ENCODE data around the gene RABL3. TPM values are rescaled to one million over a fixed set of nuclear protein-coding genes. Genes with fewer than 3 reads are reported as not detected.

The RABL3 gene
- total RNA-seq, 1 donor from 2014 or later, result 12.6 TPM

DNA sequence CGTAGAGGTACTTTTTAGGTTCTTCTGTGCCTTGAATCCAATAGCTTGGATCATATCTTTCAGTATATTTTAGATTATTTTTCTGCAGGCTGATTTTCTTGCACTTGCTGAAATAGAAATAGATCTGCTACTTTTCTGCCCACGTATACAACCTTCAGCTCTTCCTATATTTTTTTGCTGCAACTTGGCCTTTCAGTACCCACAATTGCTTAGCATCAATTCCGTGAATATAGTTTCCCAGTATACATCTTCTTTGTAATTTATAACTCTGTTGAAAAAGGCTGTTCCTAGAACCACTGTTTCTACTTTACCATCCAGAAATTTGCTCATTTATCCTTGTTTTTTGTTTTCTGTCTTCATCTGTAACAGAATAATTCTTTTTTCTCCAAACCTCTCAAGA lies 36.5 kb upstream of the RABL3 start:
- Mint-ChIP-seq H3K27ac (ENCODE audit: unreplicated experiment) (no peak overlapping the region), H3K27me3 (ENCODE audit: unreplicated experiment) (peaks cover 2% of the 10 kb centered on the region), H3K4me3 (ENCODE audit: unreplicated experiment) (no peak overlapping the region), H3K9me3 (ENCODE audit: unreplicated experiment) (no peaks in the 10 kb centered on the region), H3K4me1 (ENCODE audit: low read depth, unreplicated experiment) (peaks cover 4% of the 10 kb centered on the region), H3K36me3 (ENCODE audit: unreplicated experiment) (peaks cover 5% of the 10 kb centered on the region)
- no peak for DNase-seq
- TF ChIP-seq, protein P1, sequence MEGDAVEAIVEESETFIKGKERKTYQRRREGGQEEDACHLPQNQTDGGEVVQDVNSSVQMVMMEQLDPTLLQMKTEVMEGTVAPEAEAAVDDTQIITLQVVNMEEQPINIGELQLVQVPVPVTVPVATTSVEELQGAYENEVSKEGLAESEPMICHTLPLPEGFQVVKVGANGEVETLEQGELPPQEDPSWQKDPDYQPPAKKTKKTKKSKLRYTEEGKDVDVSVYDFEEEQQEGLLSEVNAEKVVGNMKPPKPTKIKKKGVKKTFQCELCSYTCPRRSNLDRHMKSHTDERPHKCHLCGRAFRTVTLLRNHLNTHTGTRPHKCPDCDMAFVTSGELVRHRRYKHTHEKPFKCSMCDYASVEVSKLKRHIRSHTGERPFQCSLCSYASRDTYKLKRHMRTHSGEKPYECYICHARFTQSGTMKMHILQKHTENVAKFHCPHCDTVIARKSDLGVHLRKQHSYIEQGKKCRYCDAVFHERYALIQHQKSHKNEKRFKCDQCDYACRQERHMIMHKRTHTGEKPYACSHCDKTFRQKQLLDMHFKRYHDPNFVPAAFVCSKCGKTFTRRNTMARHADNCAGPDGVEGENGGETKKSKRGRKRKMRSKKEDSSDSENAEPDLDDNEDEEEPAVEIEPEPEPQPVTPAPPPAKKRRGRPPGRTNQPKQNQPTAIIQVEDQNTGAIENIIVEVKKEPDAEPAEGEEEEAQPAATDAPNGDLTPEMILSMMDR (IDR thresholded peaks at IDR 0.05; ENCODE audit: partially characterized antibody, unreplicated experiment), result no peak

DNA sequence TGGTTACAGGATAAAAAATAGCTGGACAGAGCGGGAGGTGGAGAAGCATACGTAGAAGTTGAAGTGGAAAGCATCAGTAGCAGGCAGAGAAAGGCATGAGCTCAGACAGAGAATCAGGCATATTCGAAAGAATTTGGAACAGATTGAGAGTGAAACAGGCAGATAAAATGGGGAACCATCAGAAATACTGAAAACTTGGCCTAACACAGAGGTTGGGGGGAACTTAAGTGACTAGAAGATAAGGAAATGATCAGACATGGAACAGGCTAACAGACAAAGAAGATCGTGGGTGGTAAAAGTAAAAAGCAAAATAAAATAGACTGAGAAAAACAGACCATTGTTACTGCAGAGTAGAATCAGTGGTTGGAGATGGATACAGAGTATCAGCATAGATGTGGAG lies 33.1 kb upstream of the RABL3 start:
- no peak overlapping the region for H3K4me3 Mint-ChIP-seq (ENCODE audit: unreplicated experiment)
- DNase-seq, result no peak
- H3K4me1 Mint-ChIP-seq (ENCODE audit: low read depth, unreplicated experiment), result peaks cover 5% of the 10 kb centered on the region
- TF ChIP-seq, protein P1 (IDR thresholded peaks at IDR 0.05; ENCODE audit: partially characterized antibody, unreplicated experiment), result no peak
- H3K9me3 Mint-ChIP-seq (ENCODE audit: unreplicated experiment), result peaks cover 2% of the 10 kb centered on the region
- H3K27me3 Mint-ChIP-seq (ENCODE audit: unreplicated experiment), result peaks cover 2% of the 10 kb centered on the region
- H3K27ac Mint-ChIP-seq (ENCODE audit: unreplicated experiment), result no peak overlapping the region
- no peaks in the 10 kb centered on the region for H3K36me3 Mint-ChIP-seq (ENCODE audit: unreplicated experiment)

DNA sequence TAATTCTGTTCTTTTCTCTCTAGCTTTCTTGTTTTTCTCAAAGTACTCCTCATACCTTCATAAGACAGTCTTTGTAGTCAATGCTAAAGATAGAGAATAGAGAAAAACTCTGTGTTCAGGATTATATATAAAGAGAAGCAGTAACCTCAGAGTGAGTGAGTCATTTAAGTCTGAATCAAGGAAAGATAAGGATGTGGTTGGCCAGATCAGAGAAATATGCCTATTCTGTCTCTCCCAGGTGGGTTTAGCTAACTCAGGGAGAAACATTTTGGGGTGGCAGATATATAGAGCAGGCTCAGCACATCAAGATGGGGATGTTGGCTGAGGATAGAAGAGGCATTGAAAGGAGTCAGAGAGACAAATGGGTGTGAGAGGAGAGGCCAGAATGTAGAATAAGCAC lies 31.6 kb upstream of the RABL3 start:
- Mint-ChIP-seq H3K36me3 (ENCODE audit: unreplicated experiment) (no peaks in the 10 kb centered on the region), H3K27ac (ENCODE audit: unreplicated experiment) (no peak overlapping the region), H3K4me3 (ENCODE audit: unreplicated experiment) (no peak overlapping the region), H3K4me1 (ENCODE audit: low read depth, unreplicated experiment) (peaks cover 4% of the 10 kb centered on the region), H3K9me3 (ENCODE audit: unreplicated experiment) (peaks cover 2% of the 10 kb centered on the region), H3K27me3 (ENCODE audit: unreplicated experiment) (peaks cover 3% of the 10 kb centered on the region)
- TF ChIP-seq, protein P1 (IDR thresholded peaks at IDR 0.05; ENCODE audit: partially characterized antibody, unreplicated experiment), result no peak
- DNase-seq, result no peak

DNA sequence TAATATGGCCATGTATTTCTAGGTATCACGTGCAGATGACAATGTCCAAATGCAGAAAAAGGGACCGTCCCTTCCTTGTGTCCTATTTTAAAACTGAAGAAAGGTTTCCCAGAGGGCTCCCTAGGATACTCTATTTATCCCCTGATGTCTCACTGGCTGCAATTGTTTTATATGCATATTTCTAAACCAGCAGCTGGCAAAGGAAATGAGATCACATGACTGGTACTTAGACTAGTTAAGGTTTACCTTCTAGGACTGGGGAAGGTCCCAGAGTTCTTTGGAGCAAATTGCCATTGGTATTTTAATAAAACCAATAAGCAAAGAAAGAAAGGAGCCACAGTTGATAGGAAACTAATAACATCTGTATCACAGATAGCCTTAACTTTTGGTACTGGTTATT lies 29.8 kb upstream of the RABL3 start:
- no peaks in the 10 kb centered on the region for H3K36me3 Mint-ChIP-seq (ENCODE audit: unreplicated experiment)
- TF ChIP-seq, protein P1 (IDR thresholded peaks at IDR 0.05; ENCODE audit: partially characterized antibody, unreplicated experiment), result no peak
- H3K9me3 Mint-ChIP-seq (ENCODE audit: unreplicated experiment), result peaks cover 2% of the 10 kb centered on the region
- peaks cover 3% of the 10 kb centered on the region for H3K27me3 Mint-ChIP-seq (ENCODE audit: unreplicated experiment)
- no peak for DNase-seq
- no peak overlapping the region for H3K4me3 Mint-ChIP-seq (ENCODE audit: unreplicated experiment)
- H3K27ac Mint-ChIP-seq (ENCODE audit: unreplicated experiment), result no peak overlapping the region
- H3K4me1 Mint-ChIP-seq (ENCODE audit: low read depth, unreplicated experiment), result peaks cover 6% of the 10 kb centered on the region

DNA sequence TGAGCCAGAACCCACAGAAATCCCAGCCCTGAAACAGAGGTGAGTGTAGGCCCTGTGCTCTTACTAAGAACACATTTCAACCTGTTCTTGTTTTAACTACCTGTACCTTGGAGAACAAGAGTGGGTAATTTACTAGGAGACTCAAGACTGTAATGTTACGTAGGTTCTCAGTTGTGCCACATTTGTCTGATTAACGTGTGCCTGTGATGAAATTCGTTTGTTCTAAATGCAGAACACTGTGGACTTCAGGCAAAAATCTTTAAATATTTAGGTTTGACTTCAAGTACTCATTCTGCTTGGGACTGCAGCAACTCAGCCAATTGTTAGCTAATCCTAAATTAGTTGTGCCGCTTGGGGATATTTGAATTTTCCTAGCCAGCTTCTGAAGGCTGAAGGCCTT lies 28.6 kb upstream of the RABL3 start:
- Mint-ChIP-seq H3K9me3 (ENCODE audit: unreplicated experiment) (peaks cover 2% of the 10 kb centered on the region), H3K27ac (ENCODE audit: unreplicated experiment) (no peak overlapping the region), H3K27me3 (ENCODE audit: unreplicated experiment) (peaks cover 3% of the 10 kb centered on the region), H3K36me3 (ENCODE audit: unreplicated experiment) (no peaks in the 10 kb centered on the region), H3K4me3 (ENCODE audit: unreplicated experiment) (no peak overlapping the region), H3K4me1 (ENCODE audit: low read depth, unreplicated experiment) (peaks cover 17% of the 10 kb centered on the region)
- DNase-seq, result no peak
- TF ChIP-seq, protein P1 (IDR thresholded peaks at IDR 0.05; ENCODE audit: partially characterized antibody, unreplicated experiment), result no peak
